ENCODE data around the gene GTF2IRD1.

GRCh38 chr7:74439541-74439940 lies 14.2 kb upstream of the GTF2IRD1 start:
- TF ChIP-seq CTCF (IDR thresholded peaks at IDR 0.05 in 4 of 5, conservative IDR thresholded peaks at IDR 0.05 in 1 of 5) (no peak), POLR2A (IDR thresholded peaks at IDR 0.05) (no peak)

All from gastrocnemius medialis (tissue), 4 donors.